HG03103 (cell line): Measurements from ENCODE around the gene CHAC1.
"Not testable (repeated sequence)": the region's sequence is repeated elsewhere in the genome, so short reads cannot be mapped to it uniquely, and the experiment has no call there.

Source experiments
- ATAC-seq: cut with Tn5 transposase; IDR thresholded peaks from one replicate; pipeline ENCODE4 v1.9.1; 2021; ENCODE audit warnings: low read depth; ENCODE audit not compliant: unreplicated experiment

CHAC1 gene

GRCh38 chr15:40936709-40937666 lies 16.3 kb upstream of the CHAC1 start:
- no peak for ATAC-seq

DNA sequence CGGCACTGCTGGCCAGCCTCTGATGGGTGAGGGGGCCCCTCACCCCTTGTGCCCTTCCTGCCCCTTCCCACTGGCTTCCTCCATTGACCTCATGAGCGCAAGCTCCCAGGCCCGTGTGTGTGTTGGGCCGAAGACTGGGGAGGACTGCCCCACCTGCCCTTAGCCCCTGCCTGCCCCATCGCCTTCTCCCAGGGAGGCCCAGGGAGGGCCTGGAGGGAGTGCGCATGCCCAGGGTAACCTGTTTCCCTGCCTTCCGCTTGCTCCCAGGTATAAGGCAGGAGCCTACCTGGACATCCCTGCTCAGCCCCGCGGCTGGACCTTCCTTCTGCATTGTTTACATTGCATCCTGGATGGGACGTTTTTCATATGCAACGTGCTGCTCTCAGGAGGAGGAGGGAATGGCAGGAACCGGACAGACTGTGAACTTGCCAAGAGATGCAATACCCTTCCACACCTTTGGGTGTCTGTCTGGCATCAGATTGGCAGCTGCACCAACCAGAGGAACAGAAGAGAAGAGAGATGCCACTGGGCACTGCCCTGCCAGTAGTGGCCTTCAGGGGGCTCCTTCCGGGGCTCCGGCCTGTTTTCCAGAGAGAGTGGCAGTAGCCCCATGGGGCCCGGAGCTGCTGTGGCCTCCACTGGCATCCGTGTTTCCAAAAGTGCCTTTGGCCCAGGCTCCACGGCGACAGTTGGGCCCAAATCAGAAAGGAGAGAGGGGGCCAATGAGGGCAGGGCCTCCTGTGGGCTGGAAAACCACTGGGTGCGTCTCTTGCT lies 15.3 kb upstream of the CHAC1 start:
- no peak for ATAC-seq

- ATAC-seq = no peak
These were observed 14.8 kb upstream of the CHAC1 start for GRCh38 chr15:40938536-40938870.

GRCh38 chr15:40940296-40940801 lies 12.9 kb upstream of the CHAC1 start:
- ATAC-seq = no peak

DNA sequence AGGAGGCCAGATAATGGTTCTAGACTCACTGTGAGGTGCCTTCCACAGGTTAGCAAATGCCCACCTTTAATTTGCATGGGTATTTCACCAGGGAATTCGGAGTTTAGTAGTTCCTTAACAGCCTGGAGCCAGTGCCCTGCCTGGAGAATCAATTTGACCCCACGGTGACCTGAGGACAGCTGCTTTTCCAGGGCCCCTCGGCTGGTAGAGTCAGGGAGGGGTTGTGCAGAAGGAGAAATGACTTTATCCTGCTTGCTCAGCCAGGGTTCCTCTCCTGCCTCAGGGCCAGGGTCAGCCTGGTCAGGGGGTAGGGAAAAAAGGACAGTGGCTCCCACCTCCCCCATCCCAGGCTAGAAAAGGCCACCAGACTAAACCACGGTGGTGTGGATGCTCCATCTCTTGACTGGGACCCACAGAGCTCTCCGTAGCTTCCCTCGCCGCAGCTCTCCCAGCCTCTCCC lies 12.2 kb upstream of the CHAC1 start:
- ATAC-seq = no peak

DNA sequence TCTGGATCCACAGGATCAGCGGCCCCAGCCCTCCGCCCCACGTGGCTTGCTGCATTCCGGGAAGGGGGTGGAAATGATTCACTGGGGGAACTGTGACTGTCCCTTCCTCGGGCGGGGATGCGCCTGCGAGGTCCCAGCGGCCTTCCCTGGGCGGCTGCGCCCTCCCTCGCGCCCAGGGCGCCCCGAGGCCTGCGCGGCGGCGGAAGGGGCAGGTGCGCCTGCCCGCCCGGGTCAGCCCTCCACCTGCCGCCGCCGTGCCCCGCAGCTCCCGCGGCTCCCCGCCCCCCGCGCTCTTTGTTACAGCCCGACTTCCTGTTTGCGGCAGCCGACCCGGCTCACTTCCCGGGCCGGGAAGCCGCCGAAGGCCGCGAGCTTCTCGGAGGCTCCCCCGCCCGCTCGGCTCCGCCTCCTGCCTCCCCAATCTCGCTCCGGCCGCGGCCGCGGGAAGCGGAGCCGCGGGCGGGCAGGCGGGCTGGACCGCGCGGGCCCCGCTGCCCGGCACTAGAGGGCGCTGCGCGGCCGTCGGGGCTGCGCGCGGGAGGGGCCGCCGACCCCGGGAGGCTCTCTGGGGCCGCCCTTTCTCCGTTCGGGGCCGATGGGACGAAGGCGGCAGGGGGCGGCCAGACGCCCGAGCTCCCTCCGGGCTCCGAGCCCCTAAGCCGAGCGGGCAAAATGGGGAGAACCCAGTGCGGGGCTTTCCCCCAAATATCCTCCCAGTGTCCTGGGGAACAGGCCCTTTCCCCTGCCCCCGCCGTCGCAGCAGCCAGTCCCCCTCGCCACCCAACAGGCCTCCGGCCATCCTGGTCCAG lies 11.5 kb upstream of the CHAC1 start:
- peak; percentile 54 for ATAC-seq

DNA sequence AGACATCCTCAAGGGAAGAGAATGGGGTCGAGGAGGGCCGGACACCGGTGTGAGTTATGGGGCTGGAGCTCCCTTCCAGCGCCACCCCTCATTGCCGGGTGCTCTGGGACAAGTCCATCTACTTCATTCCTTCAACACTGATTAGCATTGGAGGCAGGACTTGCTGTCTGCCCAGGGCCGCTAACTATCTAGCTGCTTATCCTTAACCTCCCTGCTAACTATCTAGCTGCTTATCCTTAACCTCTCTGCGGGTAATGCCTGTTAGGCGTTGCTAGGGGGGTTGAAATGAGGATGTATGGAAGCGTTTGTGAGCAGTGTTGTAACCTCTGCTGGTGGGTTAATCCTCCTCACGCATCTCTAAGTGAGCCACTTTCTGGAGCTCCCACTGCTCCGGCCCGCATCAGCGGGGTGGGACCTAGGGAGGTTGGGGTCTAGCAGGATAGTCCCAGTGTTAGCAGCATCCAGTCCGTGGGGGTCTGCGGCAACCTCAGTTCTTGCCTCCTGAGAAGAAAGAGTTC lies 10.9 kb upstream of the CHAC1 start:
- no peak for ATAC-seq

GRCh38 chr15:40942878-40943277 lies 10.4 kb upstream of the CHAC1 start:
- no peak for ATAC-seq

DNA sequence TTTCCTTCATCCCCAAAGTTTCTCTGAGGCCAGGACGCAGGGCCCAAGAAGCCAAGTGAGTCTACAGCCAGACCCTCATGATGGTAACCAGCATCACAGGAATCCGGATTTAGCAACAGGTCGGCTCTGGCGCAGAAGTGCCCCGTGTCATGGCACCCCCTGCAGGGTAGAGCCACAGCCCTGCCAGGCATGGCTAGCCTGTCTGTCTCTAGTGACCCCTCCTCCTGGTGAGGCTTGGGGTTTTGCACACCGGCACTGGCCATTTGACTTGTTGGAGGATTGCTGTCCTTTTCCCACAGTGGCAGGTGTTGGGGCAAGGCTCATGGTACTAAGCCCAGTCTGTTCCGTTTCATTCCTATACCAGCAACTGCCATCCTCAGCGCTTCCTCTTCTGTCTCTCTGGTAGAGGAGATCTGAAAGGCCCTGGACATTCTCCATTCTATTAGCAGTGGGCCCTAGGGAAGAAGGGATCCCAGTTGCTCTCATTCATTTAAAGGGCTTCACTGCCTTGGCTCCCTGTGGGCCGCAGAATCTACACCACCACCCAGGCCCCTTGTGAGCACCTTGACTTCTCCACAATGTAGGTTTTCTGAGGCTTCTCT lies 9.4 kb upstream of the CHAC1 start:
- ATAC-seq = no peak

DNA sequence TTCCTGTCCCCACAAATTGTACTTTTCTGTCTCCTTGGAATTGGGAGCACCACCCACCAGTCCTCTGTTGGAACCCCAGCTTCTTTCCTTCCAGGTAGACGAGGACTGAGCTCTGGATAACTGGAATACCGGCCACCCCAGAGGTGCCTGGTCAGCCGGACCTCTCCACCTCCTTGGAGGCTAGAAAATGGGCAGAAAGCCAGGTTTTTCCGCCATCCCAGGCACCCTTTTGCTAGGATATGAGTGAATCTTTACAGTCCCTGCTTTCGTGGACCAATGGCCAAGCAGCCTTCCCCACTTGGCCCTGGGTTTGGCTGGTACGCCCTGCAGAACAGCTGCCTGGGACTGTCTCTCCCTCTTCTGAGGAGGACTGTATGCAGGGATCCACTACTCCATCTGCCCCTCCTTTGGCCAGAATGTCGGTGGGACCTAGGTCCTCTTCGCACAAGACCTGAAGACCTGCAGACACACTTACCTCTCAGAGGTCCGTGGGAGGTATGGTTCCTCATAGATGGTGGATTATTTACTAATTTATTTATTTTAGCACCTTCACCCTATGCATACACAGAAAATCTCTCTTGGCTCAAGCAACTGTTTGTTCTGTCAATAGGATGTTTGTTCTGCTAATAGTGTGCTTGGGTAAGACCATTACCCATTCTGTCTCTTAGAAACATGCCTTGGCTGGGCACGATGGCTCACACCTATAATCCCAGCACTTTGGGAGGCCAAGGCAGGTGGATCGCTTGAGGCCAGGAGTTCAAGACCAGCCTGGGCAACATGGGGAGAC lies 8.6 kb upstream of the CHAC1 start:
- no peak for ATAC-seq

DNA sequence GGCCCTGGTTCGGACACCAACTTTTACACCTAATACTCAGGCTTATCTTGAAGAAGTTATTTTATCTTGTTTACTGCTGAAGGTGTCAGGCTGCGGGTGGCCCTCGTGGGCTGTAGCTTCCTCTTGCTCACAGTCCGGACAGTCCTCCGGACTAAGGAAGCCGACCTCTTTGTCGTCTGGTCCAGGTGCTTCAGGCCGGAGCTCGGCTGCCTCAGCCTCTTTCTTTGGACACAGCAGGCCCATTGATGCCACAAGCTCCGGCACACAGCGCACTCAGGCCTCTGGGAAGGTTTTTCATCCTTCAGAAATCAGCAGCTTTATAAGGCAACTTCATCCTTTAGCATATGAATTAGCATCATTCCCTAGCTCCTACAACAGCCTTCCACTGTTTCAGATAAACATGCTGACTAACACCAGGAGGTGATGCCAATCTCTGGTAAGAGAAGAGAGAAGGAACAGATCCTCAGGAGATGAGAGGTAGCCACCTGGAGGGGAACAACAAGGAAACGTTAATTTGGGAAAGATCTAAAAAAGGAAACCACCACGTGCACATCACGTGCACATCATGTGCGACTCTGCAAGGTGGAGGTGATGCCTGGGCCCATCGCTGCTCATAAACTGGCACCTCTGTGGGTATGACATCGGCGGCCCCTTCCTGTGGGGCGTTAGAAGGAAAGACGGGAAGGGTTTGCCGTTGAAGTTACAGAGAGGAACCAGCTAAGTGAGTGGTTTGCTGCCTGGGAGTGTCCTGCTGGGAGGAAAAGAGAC lies 4.4 kb upstream of the CHAC1 start:
- no peak for ATAC-seq

GRCh38 chr15:40949756-40950207 lies 3.5 kb upstream of the CHAC1 start:
- ATAC-seq = no peak

DNA sequence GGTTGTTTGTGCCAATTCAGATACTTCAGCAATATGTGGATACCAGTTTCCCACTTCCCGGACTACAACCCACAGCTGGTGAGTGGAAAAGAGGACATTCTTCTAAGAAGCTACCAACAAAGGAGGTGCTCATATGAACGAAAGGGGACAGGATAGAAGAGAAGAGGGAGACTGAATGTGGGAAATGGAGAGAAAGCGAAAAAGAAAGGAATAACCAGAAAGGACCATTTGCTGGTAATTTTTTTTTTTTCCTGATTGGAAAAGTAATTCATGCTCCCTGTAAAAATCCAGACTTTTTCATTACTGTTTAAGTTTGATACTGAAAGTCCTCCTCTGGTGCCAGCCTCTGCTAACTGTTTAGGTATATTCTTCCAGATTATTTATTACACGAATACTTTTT lies 1.5 kb upstream of the CHAC1 start:
- no peak for ATAC-seq

- no peak for ATAC-seq
These were observed 870 bp upstream of the CHAC1 start for GRCh38 chr15:40952301-40952900.

DNA sequence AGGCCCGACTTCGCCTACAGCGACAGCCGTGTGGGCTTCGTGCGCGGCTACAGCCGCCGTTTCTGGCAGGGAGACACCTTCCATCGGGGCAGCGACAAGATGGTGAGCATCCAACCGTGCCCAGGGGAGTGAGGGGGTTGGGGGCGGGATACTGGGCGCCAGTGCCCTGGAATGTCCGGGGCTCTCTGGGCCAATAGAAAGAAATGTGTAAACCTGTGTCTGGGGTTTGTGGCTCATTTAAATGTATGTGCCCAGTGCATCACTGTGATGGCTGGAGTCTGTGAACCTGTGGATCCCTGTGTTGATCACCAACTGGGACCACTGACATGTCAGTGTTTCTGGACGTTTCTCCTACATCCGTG lies 423 bp downstream of the CHAC1 start:
- no peak for ATAC-seq

DNA sequence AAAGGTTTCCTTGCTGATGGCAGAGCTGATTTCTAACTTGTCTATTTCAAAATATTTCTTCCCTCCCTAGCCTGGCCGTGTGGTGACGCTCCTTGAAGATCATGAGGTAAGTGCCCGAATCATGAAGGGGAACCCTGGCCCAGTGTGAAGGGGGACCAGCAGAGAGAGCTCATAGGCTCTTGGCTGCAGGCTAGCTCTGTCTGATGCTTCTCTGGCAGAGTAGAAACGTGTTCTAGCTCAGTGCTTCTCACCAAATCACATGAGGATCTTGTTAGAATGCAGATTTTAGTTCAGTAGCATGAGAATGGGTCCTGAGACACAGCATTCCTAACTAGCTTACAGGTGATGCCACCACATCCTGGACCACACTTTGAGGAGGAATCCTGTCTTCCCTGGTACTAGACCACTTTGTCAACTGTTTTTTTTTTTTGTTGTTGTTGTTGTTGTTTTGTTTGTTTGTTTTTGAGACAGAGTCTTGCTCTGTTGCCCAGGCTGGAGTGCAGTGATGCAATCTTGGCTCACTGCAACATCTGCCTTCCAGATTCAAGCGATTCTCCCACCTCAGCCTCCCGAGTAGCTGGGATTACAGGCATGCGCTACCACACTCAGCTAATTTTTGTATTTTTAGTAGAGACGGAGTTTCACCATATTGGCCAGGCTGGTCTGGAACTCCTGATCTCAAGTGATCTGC lies 1.0 kb downstream of the CHAC1 start:
- not testable (repeated sequence) for ATAC-seq

- ATAC-seq = no peak
These were observed 2.1 kb downstream of the CHAC1 start for GRCh38 chr15:40955141-40955903.
